HG02610 (cell line): ENCODE results near the gene DNAJC30.
"Not testable (repeated sequence)": the region's sequence is repeated elsewhere in the genome, so short reads cannot be mapped to it uniquely, and the experiment has no call there.

Source experiments
- ATAC-seq: cut with Tn5 transposase; IDR thresholded peaks from one replicate; pipeline ENCODE4 v1.9.1; 2021; ENCODE audit warnings: mild to moderate bottlenecking, moderate library complexity; ENCODE audit not compliant: unreplicated experiment

The DNAJC30 gene

GRCh38 chr7:73683056-73683787 lies at the start of gene DNAJC30, which contains the start of gene BUD23:
TSS of gene DNAJC30 (minus strand) at chr7:73683453. CDS start at chr7:73683423, 30 bp downstream.
TSS of gene BUD23 (plus strand) at chr7:73683597. CDS start at chr7:73683626, 29 bp downstream.
- peak; percentile 85 for ATAC-seq

- ATAC-seq = no peak
Measured at GRCh38 chr7:73732397-73732796, 49.1 kb upstream of the DNAJC30 start.

GRCh38 chr7:73730485-73730884 lies 47.2 kb upstream of the DNAJC30 start:
- ATAC-seq = no peak

- no peak for ATAC-seq
Measured at GRCh38 chr7:73728551-73728950, 45.3 kb upstream of the DNAJC30 start.

- no peak for ATAC-seq
Measured at GRCh38 chr7:73727952-73728351, 44.7 kb upstream of the DNAJC30 start.

GRCh38 chr7:73726083-73726466 lies 42.8 kb upstream of the DNAJC30 start:
- ATAC-seq = no peak

GRCh38 chr7:73723813-73724212 lies 40.6 kb upstream of the DNAJC30 start:
- ATAC-seq = no peak

GRCh38 chr7:73722785-73723184 lies 39.5 kb upstream of the DNAJC30 start:
- ATAC-seq = no peak

- not testable (repeated sequence) for ATAC-seq
Measured at GRCh38 chr7:73722182-73722581, 38.9 kb upstream of the DNAJC30 start.

GRCh38 chr7:73721377-73721817 lies 38.1 kb upstream of the DNAJC30 start:
- ATAC-seq = no peak

- ATAC-seq = not testable (repeated sequence)
Measured at GRCh38 chr7:73720443-73720842, 37.2 kb upstream of the DNAJC30 start.

- no peak for ATAC-seq
Measured at GRCh38 chr7:73719806-73720169, 36.5 kb upstream of the DNAJC30 start.

GRCh38 chr7:73718905-73719805 lies 35.9 kb upstream of the DNAJC30 start, which contains the start of gene STX1A:
TSS of gene STX1A (minus strand) at chr7:73719669. CDS start at chr7:73719631, 38 bp downstream.
- ATAC-seq = peak; percentile 44

GRCh38 chr7:73718438-73718881 lies 35.2 kb upstream of the DNAJC30 start:
- peak; percentile 2 for ATAC-seq

GRCh38 chr7:73717991-73718405 lies 34.7 kb upstream of the DNAJC30 start:
- peak; percentile 37 for ATAC-seq

GRCh38 chr7:73717025-73717807 lies 34.0 kb upstream of the DNAJC30 start:
- no peak for ATAC-seq

- ATAC-seq = no peak
Measured at GRCh38 chr7:73716318-73716890, 33.2 kb upstream of the DNAJC30 start.

- no peak for ATAC-seq
Measured at GRCh38 chr7:73715648-73716317, 32.5 kb upstream of the DNAJC30 start.

- not testable (repeated sequence) for ATAC-seq
Measured at GRCh38 chr7:73713319-73713718, 30.1 kb upstream of the DNAJC30 start.

- ATAC-seq = no peak
Measured at GRCh38 chr7:73712773-73713172, 29.5 kb upstream of the DNAJC30 start.
